Pancreas (tissue), 10 donors: ENCODE results near the gene KLHL12. TPM values are rescaled to one million over a fixed set of nuclear protein-coding genes. Genes with fewer than 3 reads are reported as not detected.

Source experiments
- ATAC-seq, 4 donors: fragments of 200-7000 bp; cut with Tn5 transposase; one replicate each; pipeline versions ENCODE4 v1.8.0 to v1.9.1; 2020; ENCODE audit warnings: mild to moderate bottlenecking in 4 of 4, moderate library complexity in 4 of 4
- DNase-seq, 6 donors: peaks; one replicate each; pipeline ENCODE4 v3.0.0-alpha.2; 2020
- FAIRE-seq: peaks from 2 replicates; lab custom pipeline; 2012; peaks lifted over from hg19 to GRCh38; lab: Jason Lieb, UNC
- H3K27ac ChIP-seq, 4 donors: fragments of 200-600 bp; sonication (generic); 1 replicate in 3 of 4; 2 replicates in 1 of 4; pipeline versions ENCODE4 v1.5.0 to v1.8.0; 2020
- H3K27me3 ChIP-seq, 4 donors: fragments of 200-600 bp; one replicate each; pipeline ENCODE4 v1.8.0; 2021
- H3K36me3 ChIP-seq, 3 donors: fragments of 200-600 bp; sonication (generic) in 1 of 3; one replicate each; pipeline versions ENCODE4 v1.5.0 to v1.8.0; 2020 to 2021
- H3K4me1 ChIP-seq, 3 donors: fragments of 200-600 bp; one replicate each; pipeline ENCODE4 v1.8.0; 2021
- H3K4me3 ChIP-seq, 4 donors: fragments of 200-600 bp; sonication (generic) in 2 of 4; one replicate each; pipeline versions ENCODE4 v1.5.0 to v1.8.0; 2020 to 2021
- H3K9me3 ChIP-seq, 4 donors: fragments of 200-600 bp; one replicate each; pipeline ENCODE4 v1.8.0; 2021
- CTCF ChIP-seq, 4 donors: fragments of 200-600 bp; sonication (generic) in 3 of 4; IDR thresholded peaks; one replicate each; pipeline versions ENCODE4 v1.5.0 to v1.8.0; 2021; ENCODE audit warnings: antibody characterized with exemption in 4 of 4
- WGBS, 2 donors: extraction: QIAGEN DNeasy Blood & Tissue Kit; methylation state at CpG; one replicate each; pipeline ENCODE4 v1.1.7; 2013; 5-methylcytosine and 5-hydroxymethylcytosine counted together
- intact Hi-C, 3 donors: fragments of 100-400 bp; cut with DNase I; formaldehyde crosslinking; loops; one replicate each; pipeline versions ENCODE4 v1.11.1 to v1.14.2; 2022
- polyA plus RNA-seq, 2 donors: library from polyadenylated mRNA; stranded (reverse); fragments of 200-250 nt; gene quantifications; one replicate each; pipeline ENCODE4 v1.2.3, GENCODE V29; 2013
- total RNA-seq, 6 donors: library from RNA; stranded (reverse); fragmentation: NEBNext Ultra II Directional in 4 of 6; extraction: Animal tissue kit (Norgen Biotek cat#: 25700) in 4 of 6; gene quantifications; one replicate each; pipeline versions ENCODE4 v1.2.1 to v1.2.4, GENCODE V29; 2021 to 2023
- donor health status: healthy with polysubstance abuse.
- donor health status: DM: no; HTN: no; CAD: no; lungs with moderate emphysema.
- donor health status: DM: no; HTN: no; CAD: no.
- donor health status: control.
- donor health status: control.
- donor health status: Bipolar disorder and iron deficiency.
- donor health status: DM: yes; HTN: yes; CAD: no.
- donor health status: DM: no; HTN: no; CAD: no.
- donor health status: DM: no; HTN: no; CAD: no.
- donor health status: DM: yes; HTN: yes; CAD: no.

The KLHL12 gene
- total and polyA plus RNA-seq, 8 donors, result 8.2 to 17.8 (median 11.7) TPM

- Histone ChIP-seq H3K27ac (peak overlapping the region in 2 of 4 donors; percentile 79), H3K4me3 (no peak overlapping the region), H3K36me3 (no peaks in the 10 kb centered on the region), H3K9me3 (no peaks in the 10 kb centered on the region), H3K4me1 (peaks cover 0 to 20% (median 9%) of the 10 kb centered on the region in 3 donors), H3K27me3 (no peaks in the 10 kb centered on the region)
- intact Hi-C loops, result no loop called here
- WGBS, 2 donors, result 29% methylated on average over 5 of the region's 5 CpGs
- ATAC-seq, result peak in 3 of 4 donors; percentile 52 to 65 (median 60)
- FAIRE-seq, result no peak
- peak in 2 of 6 donors; percentile 42 to 56 for DNase-seq
- TF ChIP-seq CTCF (IDR thresholded peaks at IDR 0.05), result peak; percentile 31 to 48 (median 46)
Measured at GRCh38 chr1:202968895-202969295, 41.9 kb upstream of the KLHL12 start.

- WGBS, 2 donors, result 73% methylated on average over 3 of the region's 3 CpGs
- ATAC-seq (no peak), DNase-seq (no peak), FAIRE-seq (no peak)
- Histone ChIP-seq H3K27me3 (no peaks in the 10 kb centered on the region), H3K4me3 (peak overlapping the region in 1 of 4 donors; percentile 89), H3K27ac (peak overlapping the region in 2 of 4 donors; percentile 79), H3K36me3 (no peaks in the 10 kb centered on the region), H3K9me3 (no peaks in the 10 kb centered on the region), H3K4me1 (peaks cover 0 to 20% (median 9%) of the 10 kb centered on the region in 3 donors)
- intact Hi-C loops, result no loop called here
- no peak for TF ChIP-seq CTCF (IDR thresholded peaks at IDR 0.05)
Measured at GRCh38 chr1:202968351-202968750, 41.3 kb upstream of the KLHL12 start.

GRCh38 chr1:202967684-202968281 lies 40.7 kb upstream of the KLHL12 start:
- FAIRE-seq (no peak), ATAC-seq (peak; percentile 20 to 49 (median 31)), DNase-seq (peak in 1 of 6 donors; percentile 20)
- TF ChIP-seq CTCF (IDR thresholded peaks at IDR 0.05), result no peak
- intact Hi-C loops, result no loop called here
- Histone ChIP-seq H3K4me1 (peaks cover 0 to 20% (median 9%) of the 10 kb centered on the region in 3 donors), H3K27me3 (no peaks in the 10 kb centered on the region), H3K4me3 (peak overlapping the region; percentile 30 to 89 (median 82)), H3K9me3 (no peaks in the 10 kb centered on the region), H3K27ac (peak overlapping the region in 3 of 4 donors; percentile 36 to 79 (median 79)), H3K36me3 (no peaks in the 10 kb centered on the region)
- 4 to 7% methylated on average over 21 of the region's 21 CpGs for WGBS, 2 donors

GRCh38 chr1:202966006-202966898 lies 39.2 kb upstream of the KLHL12 start:
- Histone ChIP-seq H3K36me3 (no peaks in the 10 kb centered on the region), H3K27ac (peak overlapping the region; percentile 61 to 79 (median 74)), H3K4me3 (peak overlapping the region; percentile 66 to 89 (median 82)), H3K9me3 (no peaks in the 10 kb centered on the region), H3K4me1 (peaks cover 0 to 20% (median 9%) of the 10 kb centered on the region in 3 donors), H3K27me3 (no peaks in the 10 kb centered on the region)
- DNase-seq (peak in 2 of 6 donors; percentile 35 to 67), ATAC-seq (peak in 2 of 4 donors; percentile 2 to 6), FAIRE-seq (no peak)
- TF ChIP-seq CTCF (IDR thresholded peaks at IDR 0.05), result no peak
- WGBS, 2 donors, result 35% methylated on average over 18 of the region's 18 CpGs
- intact Hi-C loops, result no loop called here
